HTERT RPE-1 (cell line): ENCODE measurements around the gene ANKRD1.
"Not testable (repeated sequence)": the region's sequence is repeated elsewhere in the genome, so short reads cannot be mapped to it uniquely, and the experiment has no call there.

Experiments
- in situ Hi-C: fragments of 300-500 bp; cut with MboI; formaldehyde crosslinking; loops from 4 replicates; pipeline ENCODE4 v1.14.3; 2020; ENCODE audit warnings: low sequenced_read_pairs

Gene ANKRD1

DNA sequence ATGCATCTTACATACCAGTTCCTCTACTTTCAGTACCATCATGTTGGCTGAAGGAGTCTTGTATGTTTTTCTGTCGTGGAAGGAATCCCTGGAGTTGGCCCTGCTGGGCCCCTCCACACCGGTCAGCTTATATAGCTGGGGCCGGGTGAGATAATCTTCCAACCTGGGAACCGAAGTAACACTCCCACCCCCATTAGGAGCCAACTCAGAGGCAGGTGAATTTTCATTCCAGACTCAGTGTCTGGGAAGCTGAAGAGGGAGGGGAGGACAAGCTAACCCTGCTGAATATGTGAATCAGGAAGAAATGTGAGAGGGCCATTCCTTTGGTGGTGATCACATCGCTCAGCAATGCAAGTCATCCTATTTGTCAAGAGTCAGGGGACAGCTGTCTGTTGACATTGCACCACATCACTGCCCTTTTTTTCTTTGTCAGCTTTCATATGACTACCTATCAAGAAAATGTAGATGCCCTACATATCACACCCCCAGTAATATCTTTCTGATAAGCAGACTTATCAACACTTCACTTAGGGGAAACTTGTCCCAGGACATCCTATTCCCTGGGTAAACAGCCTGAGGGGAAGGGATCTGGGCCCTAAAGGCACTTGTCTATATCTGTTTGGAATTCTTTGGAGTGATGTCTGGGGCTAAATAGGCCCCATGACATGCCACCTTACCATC lies at the start of gene ANKRD1:
Gene ANKRD1, minus strand, starts transcription at position 102 of the 681 bp plus-strand sequence. Its CDS starts 60 bp downstream, at position 42.
- in situ Hi-C loops = no loop called here

DNA sequence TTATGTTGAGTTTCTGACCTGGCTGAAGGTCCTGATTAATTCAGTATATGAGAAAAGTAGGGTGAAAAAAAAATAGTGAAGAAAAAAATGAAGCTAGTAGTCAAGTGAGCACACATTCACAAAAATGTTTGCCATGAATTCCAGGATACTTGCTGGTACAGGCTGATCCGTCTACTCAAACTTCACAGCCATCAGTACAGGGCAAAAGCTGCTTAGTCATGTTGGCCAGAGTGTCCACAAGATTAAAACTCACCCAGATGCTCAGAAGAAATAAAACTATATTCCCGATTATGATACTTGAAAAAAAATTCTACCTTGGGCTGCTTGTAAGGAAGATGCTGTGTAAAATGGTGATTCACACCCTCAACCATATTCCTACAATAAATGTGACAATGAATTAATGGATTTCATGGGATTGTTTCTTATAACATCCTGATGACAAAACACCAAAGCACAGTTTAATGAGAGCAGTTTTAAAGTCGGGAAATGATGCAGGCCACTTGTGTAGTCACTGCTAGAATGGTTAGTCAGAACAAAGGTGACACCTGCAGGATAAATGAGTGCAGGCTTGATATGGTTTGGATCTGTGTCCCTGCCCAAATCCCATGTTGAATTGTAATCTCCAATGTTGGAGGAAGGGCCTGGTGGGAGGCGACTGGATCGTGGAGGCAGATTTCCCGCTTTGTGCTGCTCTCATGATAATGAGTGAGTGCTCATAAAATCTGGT lies 49.2 kb upstream of the ANKRD1 start:
- in situ Hi-C loops = no loop called here

DNA sequence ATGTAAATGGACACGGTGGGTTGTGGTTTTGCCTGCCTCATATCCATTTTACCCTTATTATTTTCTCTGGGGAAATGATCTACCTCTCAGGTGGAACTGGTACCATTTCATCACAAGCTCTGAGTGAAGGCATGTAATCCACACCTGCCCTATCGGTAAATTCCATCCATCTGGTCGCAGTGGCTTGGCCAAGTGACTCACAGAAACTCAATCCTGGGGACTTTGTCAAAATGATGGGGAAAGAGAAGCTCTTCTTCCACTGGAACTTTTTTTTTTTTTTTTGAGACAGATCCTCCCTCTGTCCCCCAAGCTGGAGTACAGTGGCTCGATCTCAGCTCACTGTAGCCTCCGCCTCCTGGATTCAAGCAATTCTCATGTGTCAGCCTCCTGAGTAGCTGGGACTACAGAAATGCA lies 48.2 kb upstream of the ANKRD1 start:
- in situ Hi-C loops = no loop called here

DNA sequence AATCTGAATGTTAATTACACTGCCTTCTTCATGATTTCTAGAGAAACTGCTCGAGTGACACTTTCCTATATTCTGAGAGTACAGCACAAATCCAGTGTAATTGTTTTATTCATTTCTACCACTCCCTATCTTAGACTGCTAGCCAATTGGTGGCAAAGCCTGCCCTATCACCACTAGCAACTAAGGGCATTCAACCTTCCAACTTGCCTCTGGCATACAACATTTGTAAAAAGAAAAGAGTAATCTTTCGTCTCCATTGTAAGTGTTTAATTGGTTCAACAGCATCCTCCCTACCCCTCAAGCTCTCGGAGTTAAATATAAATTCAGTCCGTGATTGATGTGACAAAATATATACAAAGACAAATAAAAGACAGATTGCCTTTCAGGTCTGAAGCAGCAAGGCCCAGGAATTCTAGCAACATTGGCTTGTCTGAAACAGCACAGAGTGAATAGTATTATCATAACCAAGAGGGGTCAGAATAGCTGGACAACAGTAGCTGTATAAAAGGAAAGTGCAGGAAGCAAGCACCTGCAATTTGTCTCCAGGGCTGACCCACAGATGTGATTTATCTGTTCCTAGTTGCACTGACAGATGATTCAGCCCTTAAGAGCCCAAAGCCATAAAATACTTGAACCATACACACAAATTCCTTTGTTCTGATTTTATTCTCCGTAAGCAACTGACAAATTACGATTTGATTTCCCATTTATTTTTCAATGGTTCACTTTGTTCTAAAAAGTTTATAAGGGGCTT lies 47.6 kb upstream of the ANKRD1 start:
- in situ Hi-C loops = no loop called here

DNA sequence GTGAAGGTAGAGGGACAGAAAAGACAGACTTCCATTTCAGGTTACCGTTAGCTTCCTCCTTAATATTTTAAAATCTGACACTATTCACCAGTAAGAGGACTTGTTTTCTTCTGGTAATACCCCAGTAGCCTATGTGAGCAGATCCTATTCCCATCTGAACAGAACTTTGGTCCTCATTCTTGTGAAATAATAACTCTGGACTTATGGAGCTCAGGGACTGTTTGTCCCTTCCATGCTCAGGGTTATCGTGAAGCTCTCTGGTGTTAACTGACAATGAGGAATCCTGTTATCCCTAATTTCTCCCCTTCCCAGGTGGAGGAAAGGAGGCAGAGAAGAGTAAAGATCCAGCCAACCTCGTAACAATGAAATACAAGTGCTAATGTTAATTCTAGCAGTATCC lies 47.0 kb upstream of the ANKRD1 start:
- in situ Hi-C loops = no loop called here

DNA sequence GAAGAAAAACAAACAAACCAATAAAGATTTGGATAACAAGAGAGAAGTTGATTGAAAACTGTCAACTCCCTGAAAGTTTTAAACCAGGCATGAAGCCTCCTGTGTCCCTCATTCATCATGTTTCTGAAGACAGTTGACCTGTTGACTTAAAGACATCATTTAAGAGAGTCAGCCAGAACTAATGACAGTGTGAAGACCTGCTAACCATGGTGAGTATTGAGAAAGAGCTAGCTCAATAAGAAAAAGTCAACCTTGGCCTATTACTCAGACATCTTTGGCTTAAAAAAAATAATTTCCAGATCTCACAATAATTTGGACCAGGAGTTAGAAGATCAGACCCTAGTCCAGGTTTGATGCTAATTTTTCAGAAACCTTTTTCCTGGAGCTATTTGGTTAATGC lies 45.3 kb upstream of the ANKRD1 start:
- in situ Hi-C loops = no loop called here

DNA sequence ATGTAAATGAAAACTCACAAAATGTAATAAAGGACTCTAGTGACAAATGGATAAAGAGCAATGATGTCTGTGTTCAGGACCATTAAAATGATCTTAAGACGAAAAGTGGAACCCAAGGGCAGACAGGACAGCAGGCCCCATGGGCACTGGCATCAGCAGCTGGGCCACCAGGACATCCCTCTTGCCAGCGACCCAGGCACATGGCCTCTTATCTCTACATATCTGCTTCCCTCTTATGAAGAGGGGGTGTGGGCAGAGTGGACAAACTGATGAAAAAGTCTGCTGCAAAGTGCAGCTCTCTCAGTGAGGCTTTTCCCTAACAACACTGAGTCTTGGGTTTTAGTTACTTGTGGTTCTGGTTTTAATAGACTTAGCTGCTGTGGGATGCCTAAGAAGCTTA lies 44.8 kb upstream of the ANKRD1 start:
- in situ Hi-C loops = no loop called here

DNA sequence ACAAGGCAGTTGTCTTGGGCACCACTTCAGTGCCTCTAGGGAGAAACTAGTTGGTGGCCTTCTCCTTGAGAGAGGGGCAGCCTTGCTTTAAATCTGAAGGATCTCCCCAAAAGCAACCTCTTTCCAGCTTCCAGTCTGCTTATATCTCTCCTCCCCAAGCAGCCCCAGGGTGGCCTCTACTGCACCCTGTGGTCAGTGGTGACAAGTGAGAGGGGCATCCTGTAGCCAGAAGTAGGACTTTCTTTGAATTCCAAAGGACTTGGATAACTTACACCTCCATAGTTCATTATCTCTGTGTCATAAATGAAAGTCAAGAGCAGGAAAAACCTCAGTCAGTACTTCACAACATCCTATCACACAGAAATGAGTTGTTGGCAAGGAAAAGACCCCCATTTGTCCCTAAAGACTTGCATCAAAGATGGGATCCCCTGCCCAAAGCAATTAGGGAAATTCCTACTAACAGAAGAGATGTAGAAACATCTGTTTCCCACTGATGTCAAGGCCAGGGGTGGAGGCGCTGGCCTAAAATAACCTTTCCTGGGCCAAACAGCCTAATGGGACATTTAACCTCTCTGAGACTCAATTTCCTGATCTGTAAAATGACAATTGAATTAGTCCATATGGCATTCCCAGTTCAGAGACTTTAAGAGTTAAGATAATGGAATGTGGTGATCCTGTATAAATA lies 44.0 kb upstream of the ANKRD1 start:
- in situ Hi-C loops = no loop called here

DNA sequence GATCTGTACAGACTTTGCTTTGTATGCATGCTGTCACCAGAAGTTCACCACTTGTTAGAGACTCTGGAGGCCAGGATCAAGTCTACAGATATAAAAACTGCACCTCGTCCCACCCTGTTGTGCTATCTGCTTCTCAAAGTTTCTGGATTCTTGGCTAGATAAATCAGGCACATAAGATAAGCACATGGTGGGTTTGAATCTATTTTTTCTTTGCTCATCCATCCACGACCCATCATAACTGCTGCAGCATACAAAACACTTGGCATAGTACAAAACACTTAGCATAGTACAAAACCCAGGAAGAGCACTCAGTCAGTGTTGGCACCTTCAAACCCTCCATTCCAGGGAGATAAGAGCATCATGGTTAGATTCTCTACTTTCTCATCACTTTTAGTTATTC lies 42.4 kb upstream of the ANKRD1 start:
- in situ Hi-C loops = no loop called here

DNA sequence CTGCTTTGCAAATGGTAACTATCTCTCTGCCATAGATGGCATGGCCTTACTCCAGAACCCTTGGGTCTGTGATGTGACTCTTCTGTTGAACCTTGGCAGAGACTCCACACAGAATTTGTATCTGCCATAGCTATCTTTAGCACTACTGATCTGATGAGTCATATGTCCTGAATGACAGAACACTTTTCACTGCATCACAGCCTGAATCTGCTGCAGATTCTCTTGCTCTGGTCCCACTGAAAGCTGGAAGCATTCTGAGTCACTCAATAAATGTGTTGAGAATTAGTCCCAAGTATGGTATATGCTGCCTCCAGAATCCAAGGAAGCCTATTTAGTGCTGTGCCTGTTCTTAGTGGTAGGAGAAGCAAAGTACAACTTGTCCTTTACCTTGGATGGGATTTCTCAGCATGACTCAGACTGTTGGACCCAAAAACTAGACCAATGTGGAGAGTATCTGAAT lies 39.5 kb upstream of the ANKRD1 start:
- in situ Hi-C loops = no loop called here

DNA sequence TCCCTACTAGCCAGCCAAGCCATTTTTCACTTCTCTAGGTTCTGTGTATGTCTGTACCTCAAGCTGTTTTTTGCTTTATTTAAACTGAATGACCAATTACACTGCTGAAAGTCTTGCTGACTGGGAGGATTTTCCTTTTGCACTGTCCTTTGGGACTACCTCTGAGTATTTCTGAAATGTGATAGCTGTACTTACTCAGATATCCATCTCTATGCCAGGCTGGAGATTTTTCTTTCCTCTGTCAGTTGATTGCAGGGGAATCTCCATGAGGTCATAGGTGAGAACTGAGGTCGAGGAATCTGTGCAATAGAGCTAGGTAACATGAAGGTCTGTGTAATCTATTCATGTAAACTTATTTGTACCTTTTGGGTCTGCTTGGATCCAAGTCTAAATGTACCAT lies 38.9 kb upstream of the ANKRD1 start:
- in situ Hi-C loops = no loop called here

DNA sequence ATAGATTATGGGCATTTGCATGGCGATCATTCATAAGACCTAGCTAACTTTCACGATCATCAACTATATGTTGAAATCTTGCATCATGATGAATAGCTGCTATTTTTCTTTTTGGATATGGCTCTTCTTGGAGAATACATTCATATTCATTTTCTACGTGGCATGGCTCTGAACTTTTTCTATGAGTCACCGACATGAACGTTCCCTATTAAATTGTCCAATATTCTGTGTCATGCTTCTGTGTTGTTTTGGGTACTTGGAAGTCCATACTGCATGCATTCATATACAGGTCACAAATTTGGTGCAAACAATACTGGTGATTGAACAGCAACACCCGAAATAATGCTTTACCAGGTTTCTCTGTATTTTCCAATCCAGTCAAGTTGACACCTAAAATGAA lies 37.9 kb upstream of the ANKRD1 start:
- in situ Hi-C loops = no loop called here

DNA sequence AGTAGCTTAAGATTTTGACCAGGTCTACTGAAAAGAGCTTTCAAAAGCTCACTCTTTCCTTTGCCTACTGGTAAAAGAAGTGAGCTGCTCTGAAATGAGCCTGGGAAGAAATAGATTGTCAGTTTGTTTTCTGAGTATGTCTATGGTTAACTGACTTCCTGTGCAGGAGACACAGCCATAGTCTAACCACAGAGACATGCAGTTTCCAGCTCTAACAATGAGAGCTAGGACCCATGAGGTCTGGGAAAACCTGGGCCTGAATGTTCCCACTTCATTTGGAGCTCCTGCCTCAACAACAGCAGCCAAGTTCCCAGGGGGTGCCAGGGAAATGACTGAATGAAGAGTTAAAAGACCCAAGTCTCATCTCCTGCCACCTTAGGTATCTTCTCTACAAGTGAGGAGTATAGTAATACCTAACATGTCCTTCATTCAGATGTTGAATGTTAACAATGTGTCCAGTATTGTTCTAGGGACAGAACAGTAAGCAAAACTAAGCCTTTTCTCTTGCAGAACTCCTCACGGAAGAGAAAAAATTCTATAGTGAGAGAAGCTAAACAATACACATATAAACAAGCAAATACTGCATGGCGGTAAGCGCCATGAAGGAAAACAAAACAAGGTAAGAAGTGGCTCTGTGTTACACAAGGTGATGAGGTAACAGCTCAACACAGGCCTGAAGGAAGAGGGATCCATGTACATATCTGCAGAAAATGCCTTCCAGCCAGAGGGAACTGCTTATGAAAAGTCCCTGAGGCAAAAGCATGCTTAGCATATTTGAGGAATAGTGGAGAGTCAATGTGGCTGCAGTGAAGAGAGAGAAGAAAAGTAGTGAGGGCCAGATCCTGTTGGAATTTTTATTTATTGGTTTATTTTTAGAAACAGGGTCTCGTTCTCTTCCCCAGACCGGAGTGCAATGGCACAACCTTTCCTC lies 26.4 kb upstream of the ANKRD1 start:
- in situ Hi-C loops = no loop called here

DNA sequence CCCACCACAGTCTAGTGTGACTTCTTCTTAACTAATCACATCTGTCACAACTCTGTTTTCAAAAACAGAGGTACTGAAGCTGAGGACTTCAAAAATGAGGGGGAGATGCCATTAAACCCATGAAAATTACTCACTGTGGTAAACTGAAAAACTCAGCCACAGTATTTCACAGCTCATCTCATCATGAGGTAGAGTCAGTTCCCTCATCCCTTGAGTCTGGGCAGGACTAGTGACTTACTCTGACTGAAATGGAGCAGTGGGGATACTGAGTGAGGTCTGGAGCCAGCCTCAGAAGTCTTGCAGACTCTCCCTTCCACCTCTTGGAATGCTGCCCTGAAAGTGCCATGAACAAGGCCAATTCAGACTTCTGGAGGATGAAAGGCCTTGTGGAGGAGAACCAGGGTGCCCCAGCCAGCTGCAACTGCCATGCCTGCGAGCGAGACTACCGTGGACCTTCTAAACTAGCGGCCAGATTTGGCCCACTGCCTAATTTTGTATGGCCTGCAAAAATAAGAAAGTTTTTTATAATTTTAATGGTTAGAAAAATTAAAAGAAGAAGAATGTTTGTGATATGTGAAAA lies 24.7 kb upstream of the ANKRD1 start:
- in situ Hi-C loops = no loop called here

DNA sequence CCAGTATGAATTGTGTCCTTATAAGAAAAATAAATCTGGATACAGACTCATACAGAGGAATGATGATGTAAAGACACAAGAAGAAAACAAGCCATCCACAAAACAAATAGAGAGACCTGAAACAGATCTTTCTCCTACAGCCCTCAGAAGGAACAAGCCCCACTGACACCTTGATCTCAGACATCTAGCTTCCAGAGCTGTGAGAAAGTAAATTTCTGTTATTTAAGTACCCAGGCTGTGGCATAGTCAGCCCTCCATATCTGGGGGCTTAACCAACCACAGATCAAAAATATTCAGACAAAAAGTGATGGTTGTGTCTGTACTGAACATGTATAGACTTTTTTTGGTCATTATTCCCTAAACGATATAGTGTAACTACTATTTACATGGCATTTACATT lies 23.9 kb upstream of the ANKRD1 start:
- in situ Hi-C loops = no loop called here

DNA sequence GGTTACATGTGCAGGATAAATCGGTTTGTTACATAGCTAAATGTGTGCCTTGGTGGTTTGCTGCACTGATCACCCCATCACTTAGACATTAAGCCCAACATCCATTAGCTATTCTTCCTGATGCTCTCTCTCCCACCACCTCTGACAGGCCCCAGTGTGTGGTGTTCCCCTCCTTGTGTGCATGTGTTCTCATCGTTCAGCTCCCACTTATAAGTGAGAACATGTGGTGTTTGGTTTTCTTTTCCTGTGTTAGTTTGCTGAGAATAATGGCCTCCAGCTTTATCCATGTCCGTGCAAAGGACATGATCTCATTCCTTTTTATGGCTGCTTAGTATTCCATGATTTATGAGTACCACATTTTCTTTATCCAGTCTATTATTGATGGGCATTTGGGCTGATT lies 22.1 kb upstream of the ANKRD1 start:
- in situ Hi-C loops = not testable (repeated sequence)

DNA sequence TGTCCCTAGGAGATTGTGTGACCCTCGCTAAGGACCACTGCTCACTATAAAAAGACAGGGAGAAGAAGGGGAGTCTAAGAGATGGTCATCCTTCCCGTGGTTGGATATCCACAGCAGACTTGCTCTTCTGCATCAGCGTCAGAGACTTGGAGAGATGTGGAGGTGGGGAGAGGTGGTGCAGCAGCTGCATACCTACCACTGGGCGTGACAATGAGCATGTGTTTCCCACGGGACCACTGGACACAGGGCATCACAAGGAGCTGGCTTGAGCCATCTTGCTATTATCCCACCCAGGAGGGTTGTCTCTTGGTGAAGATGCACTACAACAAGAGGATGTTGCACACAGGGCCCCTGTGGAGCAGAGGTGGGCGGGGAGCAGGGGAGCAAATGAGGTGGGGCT lies 18.8 kb upstream of the ANKRD1 start:
- in situ Hi-C loops = no loop called here

DNA sequence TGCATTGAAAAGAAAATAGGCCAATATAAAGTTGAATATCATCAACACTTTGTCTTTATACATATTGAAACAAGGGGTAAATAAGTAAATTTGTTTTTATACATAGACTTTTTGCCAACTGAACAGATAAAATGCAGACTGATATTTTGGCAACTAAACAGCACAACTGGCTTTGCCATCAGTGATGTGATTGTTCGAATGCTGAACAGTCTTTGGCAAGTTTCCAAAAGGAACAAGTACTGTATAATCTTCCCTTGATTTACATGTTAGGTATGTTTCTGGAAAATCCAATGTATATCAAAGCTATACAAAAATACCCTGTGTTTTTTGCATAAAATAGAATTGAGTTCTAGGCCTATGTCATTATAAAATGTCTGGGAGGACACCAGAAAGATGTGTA lies 18.2 kb upstream of the ANKRD1 start:
- in situ Hi-C loops = no loop called here

DNA sequence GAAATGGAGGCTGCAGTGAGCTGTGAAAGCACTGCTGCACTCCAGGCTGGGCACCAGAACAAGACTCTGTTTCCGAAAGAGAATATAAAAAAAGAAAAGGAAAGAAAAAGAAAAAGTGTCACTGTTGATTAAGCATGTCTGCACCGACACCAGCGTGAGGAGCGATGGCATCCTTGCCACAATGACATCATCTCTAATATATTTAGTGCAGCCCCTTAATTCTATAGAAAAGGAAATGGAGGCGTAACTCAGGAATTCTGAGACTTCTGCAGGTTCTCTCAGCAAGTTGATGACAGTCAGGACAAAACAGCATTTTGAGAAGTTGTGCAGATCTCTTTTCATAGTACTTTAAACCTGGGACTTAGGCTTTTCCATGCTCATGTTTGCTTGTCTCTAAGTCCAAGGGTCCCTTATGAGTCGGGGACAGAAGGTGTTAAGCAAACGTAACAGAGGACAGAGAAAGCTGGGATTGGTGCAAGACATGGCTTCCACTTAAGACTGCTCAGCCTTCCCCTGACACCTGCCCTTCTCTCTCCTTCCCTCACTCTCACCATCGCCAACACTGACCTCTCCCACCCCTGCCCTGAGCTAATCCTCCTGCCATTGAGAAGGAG lies 16.9 kb upstream of the ANKRD1 start:
- in situ Hi-C loops = no loop called here
